ENCODE results near the gene CEMP1. TPM values are rescaled to one million over a fixed set of nuclear protein-coding genes. Genes with fewer than 3 reads are reported as not detected.

The CEMP1 gene
- total RNA-seq, 1 experiment from 2014 or later, result not detected

DNA sequence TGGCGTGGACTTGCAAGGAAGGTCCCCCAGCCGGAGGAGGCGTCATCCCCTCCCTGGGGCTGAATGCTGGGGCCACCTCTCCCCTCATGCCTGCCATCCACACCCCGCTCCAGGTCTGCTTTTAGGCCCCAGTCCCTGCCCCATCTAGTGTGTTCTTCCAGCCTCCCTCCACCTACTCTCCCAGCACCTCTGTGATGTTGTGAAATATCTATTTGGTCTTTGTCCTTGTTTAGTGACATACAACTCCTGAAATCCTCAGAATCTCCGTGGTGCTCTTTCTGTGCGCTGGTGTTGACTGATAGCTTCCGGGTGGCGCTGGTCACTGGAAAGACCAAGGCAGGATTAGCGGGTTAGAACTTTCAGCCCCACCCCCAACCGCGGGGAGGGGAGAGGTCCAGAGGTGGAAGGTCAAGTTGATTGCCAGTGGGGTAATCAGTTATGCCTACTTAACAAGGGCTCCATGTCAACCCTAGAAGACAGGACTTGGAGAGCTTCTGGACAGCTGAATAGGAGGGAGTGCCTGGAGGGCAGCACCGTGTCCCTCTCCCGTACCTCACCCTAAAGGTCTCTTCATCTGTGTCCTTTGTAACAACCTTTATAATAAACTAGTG, 46.2 kb downstream of the CEMP1 start:
- no peak overlapping the region for H3K4me3 ChIP-seq
- no peak for DNase-seq
- H3K9me3 ChIP-seq, result no peaks in the 10 kb centered on the region
- H3K36me3 ChIP-seq, result no peaks in the 10 kb centered on the region
- no peaks in the 10 kb centered on the region for H3K27me3 ChIP-seq

- H3K4me3 ChIP-seq, result no peak overlapping the region
- no peaks in the 10 kb centered on the region for H3K9me3 ChIP-seq
- no peak for DNase-seq
- no peaks in the 10 kb centered on the region for H3K36me3 ChIP-seq
- H3K27me3 ChIP-seq, result no peaks in the 10 kb centered on the region
Measured at GRCh38 chr16:2483939-2484897, 47.0 kb downstream of the CEMP1 start.

- Histone ChIP-seq H3K9me3 (no peaks in the 10 kb centered on the region), H3K27me3 (no peaks in the 10 kb centered on the region), H3K36me3 (no peaks in the 10 kb centered on the region), H3K4me3 (no peak overlapping the region)
- peak; percentile 80 for DNase-seq
Measured at GRCh38 chr16:2482708-2483534, 48.3 kb downstream of the CEMP1 start.

DNA sequence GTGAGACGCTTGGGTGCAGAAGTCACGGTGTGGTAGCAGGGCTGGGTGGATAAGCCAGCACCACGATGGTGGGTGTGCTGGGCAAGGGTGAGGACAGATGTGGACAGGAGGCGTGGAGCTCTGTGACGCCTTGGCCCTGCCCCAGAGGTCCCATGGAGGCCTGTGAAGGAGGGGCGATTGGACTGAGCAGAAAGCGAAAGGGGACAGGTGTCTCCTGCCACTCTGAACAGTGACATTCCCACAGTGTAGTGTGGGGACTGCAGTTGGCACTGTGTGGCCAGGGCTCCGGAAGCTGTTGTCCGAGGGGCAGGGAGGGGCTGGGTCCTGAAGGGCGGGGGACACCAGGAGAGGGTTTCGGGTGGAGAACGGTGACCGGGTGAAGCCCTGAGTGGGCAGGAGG, 49.0 kb downstream of the CEMP1 start:
- H3K27me3 ChIP-seq, result no peaks in the 10 kb centered on the region
- no peaks in the 10 kb centered on the region for H3K9me3 ChIP-seq
- no peak overlapping the region for H3K4me3 ChIP-seq
- no peak for DNase-seq
- H3K36me3 ChIP-seq, result no peaks in the 10 kb centered on the region

GRCh38 chr16:2481676-2482075, 49.5 kb downstream of the CEMP1 start:
- DNase-seq, result no peak
- no peaks in the 10 kb centered on the region for H3K27me3 ChIP-seq
- no peaks in the 10 kb centered on the region for H3K9me3 ChIP-seq
- H3K36me3 ChIP-seq, result no peaks in the 10 kb centered on the region
- no peak overlapping the region for H3K4me3 ChIP-seq

- H3K27me3 ChIP-seq, result no peaks in the 10 kb centered on the region
- H3K36me3 ChIP-seq, result no peaks in the 10 kb centered on the region
- no peak for DNase-seq
- H3K4me3 ChIP-seq, result no peak overlapping the region
- no peaks in the 10 kb centered on the region for H3K9me3 ChIP-seq
Measured at GRCh38 chr16:2480948-2481347, 50.3 kb downstream of the CEMP1 start.

Other genes starting within 250 kb of the CEMP1 start
- gene ABCA3, start 190.7 kb downstream of the CEMP1 start, total RNA-seq (2014; rRNA removed; shearing (Covaris generic); ENCODE audit: low replicate concordance), result 1.1 and 5.1 TPM in 2 replicates
- gene CCNF, start 102.0 kb downstream of the CEMP1 start, total RNA-seq (2014; rRNA removed; shearing (Covaris generic); ENCODE audit: low replicate concordance), result 33.3 and 35.9 TPM in 2 replicates
- 32.3 and 38.6 TPM in 2 replicates for gene TEDC2, start 71.3 kb downstream of the CEMP1 start, total RNA-seq (2014; rRNA removed; shearing (Covaris generic); ENCODE audit: low replicate concordance)
- gene NTN3, start 60.1 kb downstream of the CEMP1 start, total RNA-seq (2014; rRNA removed; shearing (Covaris generic); ENCODE audit: low replicate concordance), result not detected in 2 replicates
- gene TBC1D24, start 56.3 kb downstream of the CEMP1 start, total RNA-seq (2014; rRNA removed; shearing (Covaris generic); ENCODE audit: low replicate concordance), result 12.9 and 14.8 TPM in 2 replicates
- 15.0 and 19.4 TPM in 2 replicates for gene ATP6V0C, start 17.5 kb downstream of the CEMP1 start, total RNA-seq (2014; rRNA removed; shearing (Covaris generic); ENCODE audit: low replicate concordance)
- 15.8 and 25.9 TPM in 2 replicates for gene AMDHD2, start 11.0 kb downstream of the CEMP1 start, total RNA-seq (2014; rRNA removed; shearing (Covaris generic); ENCODE audit: low replicate concordance)
- 6.6 and 7.6 TPM in 2 replicates for gene PDPK1, start 6.6 kb upstream of the CEMP1 start, total RNA-seq (2014; rRNA removed; shearing (Covaris generic); ENCODE audit: low replicate concordance)
- gene KCTD5, start 151.1 kb upstream of the CEMP1 start, total RNA-seq (2014; rRNA removed; shearing (Covaris generic); ENCODE audit: low replicate concordance), result 49.6 and 71.6 TPM in 2 replicates
- gene PRSS27, start 188.8 kb upstream of the CEMP1 start, total RNA-seq (2014; rRNA removed; shearing (Covaris generic); ENCODE audit: low replicate concordance), result 0.22 and 1.7 TPM in 2 replicates
- gene SRRM2, start 221.2 kb upstream of the CEMP1 start, total RNA-seq (2014; rRNA removed; shearing (Covaris generic); ENCODE audit: low replicate concordance), result 11.2 and 21.1 TPM in 2 replicates
- 309 and 3,594 TPM in 2 replicates for gene ELOB, start 245.9 kb upstream of the CEMP1 start, total RNA-seq (2014; rRNA removed; shearing (Covaris generic); ENCODE audit: low replicate concordance)